Calu3 (cell line): ENCODE measurements around the gene CEP128. TPM values are rescaled to one million over a fixed set of nuclear protein-coding genes. Genes with fewer than 3 reads are reported as not detected.
"Not testable (repeated sequence)": the region's sequence is repeated elsewhere in the genome, so short reads cannot be mapped to it uniquely, and the experiment has no call there.

Experiments
- BruUV-seq: library from RNA; stranded (reverse); fragments of 400-500 nt; replicated peaks from 2 replicates; lab custom pipeline; 2021; lab: Mats Ljungman, UMichigan
- CTCF ChIA-PET: fragments of 300-600 bp; sonication (Branson Sonifier 250); formaldehyde crosslinking; loops from one replicate; lab custom pipeline; 2022; ENCODE audit warnings: antibody characterized with exemption; lab: Charles Lee
- DNase-seq: peaks from one replicate; pipeline ENCODE4 v3.0.0; 2022
- H3K27ac Mint-ChIP-seq: one replicate; pipeline ENCODE4 v1.8.0; 2022; ENCODE audit warnings: mixed read lengths; ENCODE audit not compliant: unreplicated experiment
- H3K27me3 Mint-ChIP-seq: one replicate; pipeline ENCODE4 v1.8.0; 2022; ENCODE audit warnings: mixed read lengths; ENCODE audit not compliant: unreplicated experiment
- H3K36me3 Mint-ChIP-seq: one replicate; pipeline ENCODE4 v1.8.0; 2022; ENCODE audit warnings: mild to moderate bottlenecking, moderate library complexity, mixed read lengths; ENCODE audit not compliant: insufficient read depth, unreplicated experiment
- H3K4me1 Mint-ChIP-seq: one replicate; pipeline ENCODE4 v1.8.0; 2022; ENCODE audit warnings: mild to moderate bottlenecking, low read depth, mixed read lengths; ENCODE audit not compliant: unreplicated experiment
- H3K4me3 Mint-ChIP-seq: one replicate; pipeline ENCODE4 v1.8.0; 2022; ENCODE audit warnings: mild to moderate bottlenecking, low read depth, moderate library complexity, mixed read lengths; ENCODE audit not compliant: unreplicated experiment
- H3K9me3 Mint-ChIP-seq: one replicate; pipeline ENCODE4 v1.8.0; 2022; ENCODE audit warnings: low read depth, mixed read lengths; ENCODE audit not compliant: unreplicated experiment
- CTCF ChIP-seq: fragments of 200-600 bp; IDR thresholded peaks from one replicate; pipeline ENCODE4 v1.8.0; 2022; ENCODE audit warnings: antibody characterized with exemption; ENCODE audit not compliant: unreplicated experiment
- intact Hi-C: fragments of 100-400 bp; cut with micrococcal nuclease; formaldehyde crosslinking; loops from one replicate; pipeline ENCODE4 v1.10.0; 2022; ENCODE audit not compliant: unreplicated experiment
- total RNA-seq: library from RNA; stranded (reverse); gene quantifications from 2 replicates; pipeline ENCODE4 v1.2.3, GENCODE V29; 2022

Gene CEP128
- total RNA-seq, 1 experiment from 2014 or later: 22.9 TPM

GRCh38 chr14:80924365-80925103 is 17.0 kb downstream of the CEP128 start:
- no peaks in the 10 kb centered on the region for H3K36me3 Mint-ChIP-seq
- no peak overlapping the region for H3K4me3 Mint-ChIP-seq
- intact Hi-C loops: no loop called here
- no peaks in the 10 kb centered on the region for H3K9me3 Mint-ChIP-seq
- CTCF ChIA-PET: interaction anchor here (0.6 kb wide), 1 partner anchor 305 kb away, joined by 4 read pairs; no protein-coding TSS in a partner anchor
- DNase-seq: no peak
- no TSS peak for BruUV-seq
- no peak overlapping the region for H3K27ac Mint-ChIP-seq
- H3K27me3 Mint-ChIP-seq: no peaks in the 10 kb centered on the region
- no peak for TF ChIP-seq CTCF
- H3K4me1 Mint-ChIP-seq: no peaks in the 10 kb centered on the region

GRCh38 chr14:80923368-80923767 is 18.2 kb downstream of the CEP128 start:
- no peak for DNase-seq
- Mint-ChIP-seq H3K36me3 (no peaks in the 10 kb centered on the region), H3K4me1 (no peaks in the 10 kb centered on the region), H3K27me3 (no peaks in the 10 kb centered on the region), H3K9me3 (no peaks in the 10 kb centered on the region), H3K27ac (no peak overlapping the region), H3K4me3 (no peak overlapping the region)
- BruUV-seq: no TSS peak
- intact Hi-C loops: no loop called here
- CTCF ChIA-PET: no interaction called here
- TF ChIP-seq CTCF: no peak

GRCh38 chr14:80919622-80920021 is 21.9 kb downstream of the CEP128 start:
- H3K27me3 Mint-ChIP-seq: no peaks in the 10 kb centered on the region
- CTCF ChIA-PET: no interaction called here
- intact Hi-C loops: no loop called here

GRCh38 chr14:80912013-80912412 is 29.5 kb downstream of the CEP128 start:
- DNase-seq, intact Hi-C loops, H3K27ac Mint-ChIP-seq, BruUV-seq, H3K9me3 Mint-ChIP-seq, H3K36me3 Mint-ChIP-seq, H3K4me1 Mint-ChIP-seq, H3K4me3 Mint-ChIP-seq, H3K27me3 Mint-ChIP-seq: not testable (repeated sequence)
- CTCF ChIA-PET: interaction anchor here (0.5 kb wide), 1 partner anchor 11 kb away, joined by 4 read pairs; no protein-coding TSS in a partner anchor

More at GRCh38 chr14:80919622-80920021, 21.9 kb downstream of the CEP128 start:
- no peaks in the 10 kb centered on the region for H3K4me1 Mint-ChIP-seq
- BruUV-seq: no TSS peak
- no peak for TF ChIP-seq CTCF
- H3K9me3 Mint-ChIP-seq: no peaks in the 10 kb centered on the region
- no peak overlapping the region for H3K27ac Mint-ChIP-seq
- no peak overlapping the region for H3K4me3 Mint-ChIP-seq
- DNase-seq: no peak
- H3K36me3 Mint-ChIP-seq: no peaks in the 10 kb centered on the region

GRCh38 chr14:80906946-80907345 is 34.6 kb downstream of the CEP128 start:
- no TSS peak for BruUV-seq
- CTCF ChIA-PET: no interaction called here
- intact Hi-C loops: no loop called here
- no peaks in the 10 kb centered on the region for H3K9me3 Mint-ChIP-seq
- no peak overlapping the region for H3K4me3 Mint-ChIP-seq
- no peak for TF ChIP-seq CTCF
- no peak for DNase-seq
- no peak overlapping the region for H3K27ac Mint-ChIP-seq
- no peaks in the 10 kb centered on the region for H3K4me1 Mint-ChIP-seq
- no peaks in the 10 kb centered on the region for H3K27me3 Mint-ChIP-seq
- no peaks in the 10 kb centered on the region for H3K36me3 Mint-ChIP-seq
